Kidney glomerular epithelial cell (primary cell): ENCODE data around the gene NXN.
"Not testable (repeated sequence)": the region's sequence is repeated elsewhere in the genome, so short reads cannot be mapped to it uniquely, and the experiment has no call there.

Experiments
- DNase-seq: peaks from one replicate; lab custom pipeline; 2025; lab: John Stamatoyannopoulos, UW

Gene NXN

DNA sequence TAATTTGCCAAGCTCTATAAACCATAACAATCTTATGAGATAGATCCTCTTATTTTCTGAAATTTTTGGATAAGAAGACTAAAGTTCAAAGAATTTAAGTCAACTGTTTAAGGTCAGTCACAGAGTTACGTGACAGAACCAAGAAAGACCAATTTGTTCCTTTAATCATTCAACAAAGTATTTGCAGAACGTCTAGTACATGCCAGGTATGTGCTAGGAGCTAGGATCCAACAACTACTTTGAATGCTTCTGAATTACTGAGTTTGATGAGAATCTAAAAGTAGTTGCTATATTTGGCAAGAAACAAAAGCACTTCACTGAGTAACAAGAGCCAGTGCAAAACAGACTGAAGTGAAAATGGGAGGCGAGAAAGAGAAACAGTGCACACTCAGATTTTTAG lies 212.5 kb downstream of the NXN start:
- no peak for DNase-seq

DNA sequence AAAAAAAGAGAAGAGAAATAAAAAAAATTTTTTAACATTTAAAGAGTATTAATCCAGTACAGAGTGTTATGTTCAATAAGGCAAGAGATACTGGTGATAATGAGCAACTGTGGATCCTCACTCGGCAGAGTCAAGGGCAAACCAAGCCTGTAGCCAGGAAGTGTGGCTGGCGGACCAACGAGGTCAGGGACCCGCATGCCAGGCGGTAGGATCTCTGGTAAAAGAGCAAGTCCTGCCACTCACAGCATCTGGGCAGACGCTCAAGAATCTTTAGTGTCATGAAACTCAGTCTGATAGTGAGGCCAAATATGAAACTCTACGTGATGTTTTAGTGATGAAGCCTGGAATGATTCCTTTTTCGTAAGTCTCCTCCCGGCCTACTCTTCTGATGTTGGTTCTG lies 219.2 kb downstream of the NXN start:
- DNase-seq: no peak

DNA sequence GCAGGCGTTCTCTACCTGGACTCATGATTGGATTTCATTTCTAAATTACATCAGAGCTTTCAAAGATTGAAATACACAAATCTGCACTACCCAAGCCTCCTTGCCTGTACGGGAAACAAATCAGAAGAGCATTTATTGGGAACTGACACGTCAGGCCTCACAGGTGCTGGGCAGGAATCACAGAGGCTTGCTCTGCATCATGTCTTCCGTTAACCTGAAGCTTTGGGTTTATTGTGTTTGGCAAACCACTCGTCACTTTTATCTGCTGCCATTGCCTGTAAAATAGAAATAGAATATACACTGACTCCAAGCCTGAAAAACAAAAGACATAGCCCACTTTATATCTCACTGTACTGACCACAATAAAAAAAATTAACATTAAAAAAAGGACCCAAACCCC lies 219.6 kb downstream of the NXN start:
- DNase-seq: no peak

DNA sequence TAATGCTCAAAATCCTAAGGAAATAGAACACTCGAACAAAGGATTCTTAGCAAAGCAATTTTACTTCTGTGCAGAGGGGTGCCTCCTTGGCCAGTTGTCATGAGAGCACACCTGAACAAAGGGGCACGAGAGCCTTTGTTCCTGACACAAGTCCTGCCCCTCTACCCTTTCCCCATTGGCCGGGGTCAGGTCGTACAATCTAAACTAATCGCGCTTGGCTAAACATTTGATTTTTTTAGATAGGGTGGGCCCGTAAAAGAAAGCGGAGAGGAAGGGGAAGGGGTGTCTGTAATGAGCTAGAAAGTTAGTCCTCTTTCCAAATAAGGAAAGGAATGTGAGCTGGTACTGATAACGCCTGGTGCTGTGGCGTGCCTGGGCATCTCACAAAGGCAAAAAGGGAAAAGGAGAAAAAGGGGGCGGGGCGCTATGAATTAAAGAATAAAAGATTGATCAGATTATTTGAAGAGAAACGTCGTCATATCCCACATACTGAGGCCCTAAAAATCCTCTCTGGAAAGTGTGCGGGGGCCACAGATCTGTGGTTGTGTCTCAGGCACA lies 223.5 kb downstream of the NXN start:
- not testable (repeated sequence) for DNase-seq

DNA sequence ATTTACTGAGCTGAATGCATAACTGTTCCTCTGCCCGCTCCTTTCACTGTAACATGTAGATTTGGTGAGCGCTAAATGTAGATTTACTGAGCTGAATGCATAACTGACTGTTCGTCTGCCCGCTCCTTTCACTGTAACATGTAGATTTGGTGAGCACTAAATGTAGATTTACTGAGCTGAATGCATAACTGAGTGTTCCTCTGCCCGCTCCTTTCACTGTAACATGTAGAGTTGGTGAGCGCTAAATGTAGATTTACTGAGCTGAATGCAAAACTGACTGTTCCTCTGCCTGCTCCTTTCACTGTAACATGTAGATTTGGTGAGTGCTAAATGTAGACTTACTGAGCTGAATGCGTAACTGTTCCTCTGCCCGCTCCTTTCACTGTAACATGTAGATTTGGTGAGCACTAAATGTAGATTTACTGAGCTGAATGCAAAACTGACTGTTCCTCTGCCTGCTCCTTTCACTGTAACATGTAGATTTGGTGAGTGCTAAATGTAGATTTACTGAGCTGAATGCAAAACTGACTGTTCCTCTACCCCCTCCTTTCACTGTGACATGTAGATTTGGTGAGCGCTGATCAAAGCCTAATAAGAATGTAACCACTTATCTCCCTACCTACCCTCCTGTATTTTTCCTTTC lies 224.1 kb downstream of the NXN start:
- not testable (repeated sequence) for DNase-seq

DNA sequence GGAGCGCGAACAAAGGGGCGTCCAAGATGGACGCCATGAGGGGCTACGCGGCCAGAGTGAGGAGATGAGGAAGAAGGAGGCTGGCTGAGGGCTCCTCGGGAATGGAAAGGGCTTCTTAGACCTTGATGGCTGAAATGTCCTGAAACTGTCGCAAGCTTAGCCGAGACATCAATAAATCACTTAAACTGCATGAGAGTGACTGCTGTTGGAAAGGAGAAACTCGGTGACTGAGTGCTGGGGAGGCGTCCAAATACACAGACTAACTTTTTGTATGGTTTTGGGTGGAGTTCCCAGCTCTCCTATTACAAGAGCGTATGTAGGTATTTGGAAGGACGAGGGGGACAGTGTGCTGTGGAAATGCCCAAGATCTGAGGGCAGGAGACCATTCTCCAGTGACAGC lies 226.2 kb downstream of the NXN start:
- DNase-seq: no peak

DNA sequence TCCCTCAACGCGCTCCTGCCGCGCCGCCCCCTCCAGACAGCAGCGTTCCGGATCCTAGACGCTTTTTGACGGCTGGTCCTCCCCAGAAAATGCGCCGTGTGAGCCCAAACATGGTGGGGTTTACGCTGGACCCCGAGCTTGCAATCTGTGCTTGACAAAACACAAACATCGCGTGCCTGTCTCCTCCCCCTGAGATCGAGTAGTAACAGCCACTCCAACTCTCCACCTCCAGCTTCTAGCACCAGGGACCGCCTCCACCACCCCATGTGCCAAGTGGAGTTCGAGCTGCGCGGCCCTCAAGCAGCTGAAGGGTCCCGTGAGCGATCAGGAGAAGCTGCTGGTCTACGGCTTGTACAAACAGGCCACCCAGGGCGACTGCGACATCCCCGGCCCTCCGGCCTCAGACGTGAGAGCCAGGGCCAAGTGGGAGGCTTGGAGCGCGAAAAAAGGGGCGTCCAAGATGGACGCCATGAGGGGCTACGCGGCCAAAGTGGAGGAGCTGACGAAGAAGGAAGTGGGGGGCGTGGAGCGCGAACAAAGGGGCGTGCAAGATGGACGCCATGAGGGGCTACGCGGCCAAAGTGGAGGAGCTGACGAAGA lies 226.9 kb downstream of the NXN start:
- DNase-seq: no peak

DNA sequence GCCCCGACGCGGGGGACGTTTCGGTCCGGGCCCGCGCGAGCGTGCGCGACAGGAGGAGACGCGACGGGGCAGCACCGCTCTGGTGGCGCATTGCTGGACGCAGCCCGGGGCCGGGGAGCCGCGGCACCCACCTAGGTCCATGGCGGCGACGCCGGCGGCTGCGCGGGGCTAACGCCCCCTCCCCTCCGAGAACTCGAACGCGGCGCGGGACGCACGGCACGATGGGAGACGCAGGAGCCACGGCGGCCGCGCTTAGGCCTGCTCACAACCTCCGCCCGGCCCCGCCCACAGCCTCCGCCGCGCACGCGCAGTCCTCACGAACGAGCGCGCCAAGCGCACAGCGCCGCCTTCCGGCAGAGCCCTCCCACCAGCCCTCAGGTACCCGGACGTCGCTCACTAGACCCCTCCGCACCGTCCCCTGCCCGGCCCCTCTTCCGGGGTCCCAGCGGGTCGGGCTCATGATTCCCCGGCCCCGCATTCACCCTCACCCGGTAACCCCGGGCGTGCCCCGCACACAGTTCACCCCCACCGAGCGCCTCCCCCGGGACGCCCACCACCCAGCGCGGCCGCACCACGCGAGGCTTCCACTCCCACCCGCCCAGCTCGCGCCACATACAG lies 227.5 kb downstream of the NXN start, which contains the start of gene GEMIN4:
Gene GEMIN4 (minus strand): TSS at position 263 of the 618 bp plus-strand sequence. CDS start 122 bp downstream, at position 141.
- DNase-seq: peak; percentile 77

DNA sequence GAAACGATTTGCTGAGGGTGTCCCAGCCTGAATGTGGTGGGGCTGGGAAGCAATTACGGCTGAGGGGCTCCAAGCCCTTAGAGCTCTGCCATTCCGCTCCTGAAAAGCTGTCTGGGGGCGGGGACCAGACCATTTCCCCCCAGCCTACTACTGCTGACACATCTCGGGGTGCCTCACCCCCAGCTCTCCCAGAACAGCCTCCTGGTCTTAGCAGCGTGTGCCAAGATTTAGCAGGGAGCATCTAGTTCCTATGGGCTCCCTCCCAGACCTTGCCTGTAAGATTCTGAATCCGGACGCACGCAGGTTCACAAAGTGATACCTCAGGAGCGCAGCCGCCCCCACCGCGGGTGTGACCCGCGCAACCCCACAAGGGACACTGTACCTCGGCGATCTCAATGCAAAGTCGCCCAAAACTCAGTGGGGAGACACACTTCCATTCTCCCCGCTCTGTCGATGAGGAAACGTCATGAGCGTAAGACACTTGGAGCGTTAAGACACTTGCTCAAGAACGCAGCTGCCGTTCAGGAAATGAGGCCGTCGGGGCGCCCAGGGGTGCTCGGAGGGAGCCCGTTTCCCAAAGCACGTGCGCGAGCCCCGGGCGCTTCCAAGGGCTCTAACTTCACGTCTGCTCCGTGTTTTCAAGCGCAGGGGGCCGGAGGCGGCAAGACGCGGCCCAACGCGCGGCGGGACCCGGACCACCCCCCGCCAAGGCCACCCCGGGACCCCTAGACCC lies 228.1 kb downstream of the NXN start:
- DNase-seq: no peak

DNA sequence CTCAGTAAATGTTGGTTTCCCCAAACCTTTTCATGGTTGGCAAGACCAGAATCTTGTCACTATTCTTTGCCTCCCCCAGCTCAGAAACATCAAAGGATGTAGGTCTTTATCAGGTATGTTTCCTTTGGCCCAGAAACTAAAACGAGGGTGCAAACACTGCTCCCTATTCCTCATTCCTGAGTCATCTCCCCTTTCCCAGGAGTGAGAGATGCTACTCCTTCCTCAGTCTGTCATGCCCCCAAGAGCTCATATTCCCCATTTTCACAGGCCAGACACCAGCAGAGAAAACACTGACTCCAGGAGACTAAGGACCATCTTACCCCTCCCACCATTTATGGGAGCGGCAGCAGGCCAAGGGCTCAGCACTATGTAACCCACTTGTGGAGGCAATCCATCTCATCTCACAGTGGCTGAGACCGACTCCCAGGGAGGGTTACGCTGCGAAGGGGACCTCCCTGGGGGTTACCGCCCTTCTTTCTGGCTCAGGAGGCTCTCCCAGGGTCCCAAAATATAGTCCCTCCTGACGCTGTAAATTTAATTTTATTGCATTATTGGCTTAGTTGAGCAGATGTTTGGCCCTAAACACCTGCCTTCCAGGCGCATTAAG lies 229.0 kb downstream of the NXN start:
- no peak for DNase-seq

DNA sequence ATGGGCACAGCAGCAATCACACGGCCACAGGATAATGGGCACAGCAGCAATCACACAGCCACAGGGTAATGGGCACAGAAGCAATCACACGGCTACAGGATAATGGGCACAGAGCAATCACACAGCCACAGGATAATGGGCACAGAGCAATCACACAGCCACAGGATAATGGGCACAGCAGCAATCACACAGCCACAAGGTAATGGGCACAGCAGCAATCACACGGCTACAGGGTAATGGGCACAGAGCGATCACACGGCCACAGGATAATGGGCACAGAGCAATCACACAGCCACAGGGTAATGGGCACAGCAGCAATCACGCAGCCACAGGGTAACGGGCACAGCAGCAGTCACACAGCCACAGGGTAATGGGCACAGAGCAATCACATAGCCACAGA lies 230.2 kb downstream of the NXN start:
- not testable (repeated sequence) for DNase-seq
